GM13976 (cell line): Measurements from ENCODE around the gene BCAS4.
"Not testable (repeated sequence)": the region's sequence is repeated elsewhere in the genome, so short reads cannot be mapped to it uniquely, and the experiment has no call there.

Experiments
- DNase-seq: peaks from one replicate; pipeline ENCODE4 v3.0.0; 2012; ENCODE audit warnings: low spot score
- CTCF ChIP-seq: IDR thresholded peaks from 2 replicates; pipeline ENCODE4 v1.5.1; 2012; ENCODE audit warnings: borderline replicate concordance, mild to moderate bottlenecking; ENCODE audit not compliant: insufficient read depth; ENCODE audit errors: extremely low read depth, missing control alignments, control extremely low read depth
- in situ Hi-C: fragments of 300-500 bp; cut with MboI; formaldehyde crosslinking; loops from one replicate; pipeline ENCODE4 v1.12.0; 2022; ENCODE audit warnings: low sequenced_read_pairs, mixed read lengths, inconsistent platforms; ENCODE audit not compliant: unreplicated experiment

BCAS4 gene

GRCh38 chr20:50792708-50793574, 1.9 kb upstream of the BCAS4 start:
- in situ Hi-C loops = loop anchor here (25.0 kb wide), 1 partner anchor 519 kb away; no protein-coding TSS in a partner anchor

GRCh38 chr20:50793575-50794016, 1.3 kb upstream of the BCAS4 start:
- TF ChIP-seq CTCF = peak; percentile 35
- not testable (repeated sequence) for DNase-seq
- in situ Hi-C loops = loop anchor here (25.0 kb wide), 1 partner anchor 519 kb away; no protein-coding TSS in a partner anchor

More at GRCh38 chr20:50792708-50793574, 1.9 kb upstream of the BCAS4 start:
- no peak for DNase-seq
- no peak for TF ChIP-seq CTCF

DNA sequence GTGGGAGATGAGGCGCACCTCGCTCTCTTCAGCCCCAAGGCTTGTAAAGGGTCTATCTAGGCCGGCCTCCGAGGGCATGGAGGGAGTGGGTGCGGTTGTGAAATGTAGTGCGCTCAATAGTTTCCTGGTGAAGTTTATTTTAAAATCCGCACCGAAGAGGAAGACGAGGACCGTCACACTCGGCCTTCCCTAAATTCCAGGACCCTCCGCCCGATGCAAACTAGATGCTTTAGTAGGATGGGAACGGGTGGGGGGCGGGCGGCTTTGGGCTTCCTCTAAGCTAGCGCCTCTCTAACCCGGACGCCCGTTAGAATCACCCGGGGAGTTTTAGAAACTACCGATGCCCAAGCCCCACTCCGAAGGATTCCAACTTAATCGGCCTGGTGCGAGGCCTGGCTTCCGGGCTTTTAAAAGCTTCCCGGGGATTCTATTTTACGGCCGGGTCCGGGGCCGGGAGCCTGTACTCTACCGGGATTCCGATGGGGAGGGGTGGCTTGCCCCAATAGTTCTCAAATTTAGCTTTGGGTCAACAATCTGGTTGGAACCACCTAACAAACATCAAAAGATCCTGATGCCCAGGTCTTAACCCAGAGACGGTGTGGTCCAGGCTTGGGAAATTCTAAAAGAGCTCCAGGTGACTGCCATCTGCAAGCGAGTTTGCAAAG, 548 bp upstream of the BCAS4 start:
- DNase-seq = no peak
- no peak for TF ChIP-seq CTCF
- in situ Hi-C loops = loop anchor here (25.0 kb wide), 1 partner anchor 518 kb away; no protein-coding TSS in a partner anchor

- DNase-seq = no peak
- in situ Hi-C loops = loop anchor here (25.0 kb wide), 1 partner anchor 515 kb away; no protein-coding TSS in a partner anchor
- no peak for TF ChIP-seq CTCF
Observed at GRCh38 chr20:50797142-50797541, 2.3 kb downstream of the BCAS4 start.

GRCh38 chr20:50798650-50799049, 3.8 kb downstream of the BCAS4 start:
- DNase-seq = no peak
- in situ Hi-C loops = loop anchor here (25.0 kb wide), 1 partner anchor 514 kb away; no protein-coding TSS in a partner anchor
- no peak for TF ChIP-seq CTCF

DNA sequence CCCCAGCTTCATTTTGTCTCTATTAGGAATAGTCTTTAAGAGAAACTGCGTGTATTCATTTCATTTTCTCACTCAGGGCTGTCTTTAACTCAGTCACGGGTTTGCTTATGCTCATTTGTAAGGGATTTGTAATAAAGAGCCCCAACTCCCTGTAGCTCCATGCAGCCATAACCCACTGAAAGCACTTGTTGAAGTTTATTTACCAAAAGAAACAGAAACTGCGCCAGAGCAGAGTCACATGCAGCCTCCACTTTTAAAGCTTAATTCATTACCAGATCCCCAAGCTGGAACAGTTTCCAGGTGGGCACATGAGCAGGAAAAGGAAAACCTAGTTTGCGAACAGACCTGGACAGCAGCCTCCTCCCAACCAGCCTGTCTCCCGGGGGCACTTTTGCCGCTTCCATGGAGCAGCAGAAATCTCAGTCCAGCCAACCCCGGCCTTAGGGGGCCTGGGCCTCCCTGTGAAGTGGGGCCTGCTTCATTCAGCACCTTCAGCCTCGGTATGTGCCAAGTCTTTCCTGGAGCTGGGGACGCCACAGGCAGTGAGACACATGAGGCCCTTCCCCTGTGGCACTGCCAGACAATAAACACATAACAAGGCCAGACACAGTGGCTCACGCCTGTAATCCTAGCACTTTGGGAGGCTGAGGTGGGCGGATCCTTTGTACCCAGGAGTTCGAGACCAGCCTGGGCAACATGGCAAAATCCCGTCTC, 4.5 kb downstream of the BCAS4 start:
- in situ Hi-C loops = loop anchor here (25.0 kb wide), 1 partner anchor 513 kb away; no protein-coding TSS in a partner anchor
- TF ChIP-seq CTCF = no peak
- peak; percentile 34 for DNase-seq
